ENCODE results near the gene C1orf185. TPM values are rescaled to one million over a fixed set of nuclear protein-coding genes. Genes with fewer than 3 reads are reported as not detected.
"Not testable (repeated sequence)": the region's sequence is repeated elsewhere in the genome, so short reads cannot be mapped to it uniquely, and the experiment has no call there.

C1orf185 gene
- total and polyA plus RNA-seq, 11 donors: not detected

DNA sequence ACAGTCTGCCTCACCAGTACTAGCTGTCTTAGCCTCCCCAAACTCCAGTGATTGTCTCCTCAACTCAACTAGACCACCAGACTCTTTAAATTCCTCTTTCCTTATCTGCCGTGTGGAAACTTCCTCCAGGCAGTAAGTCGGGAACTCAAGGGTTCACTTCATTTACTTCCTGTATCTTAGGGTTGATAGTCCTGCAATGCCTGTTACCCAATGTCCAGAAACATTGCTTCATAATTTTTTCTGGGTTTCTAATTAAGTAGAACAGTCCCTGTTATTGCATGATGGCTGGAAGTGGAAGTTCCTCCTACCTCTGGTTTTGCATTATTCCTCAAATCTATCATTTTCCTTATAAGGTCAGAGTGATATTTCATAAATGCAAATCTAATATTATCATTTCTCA is 73.2 kb downstream of the C1orf185 start:
- Histone ChIP-seq H3K4me1 (peaks cover 0 to 11% (median 0%) of the 10 kb centered on the region in 12 donors), H3K9me3 (no peaks in the 10 kb centered on the region), H3K27ac (peak overlapping the region in 1 of 12 donors; percentile 34), H3K36me3 (no peaks in the 10 kb centered on the region), H3K4me3 (no peak overlapping the region), H3K27me3 (peaks cover 0 to 12% (median 0%) of the 10 kb centered on the region in 9 donors)
- intact Hi-C loops (cut with DNase I): no loop called here
- ATAC-seq (peak in 2 of 4 donors; percentile 28 to 63), DNase-seq (no peak)
- no peak for TF ChIP-seq POLR2A (IDR thresholded peaks at IDR 0.05)
- TF ChIP-seq, protein P1, sequence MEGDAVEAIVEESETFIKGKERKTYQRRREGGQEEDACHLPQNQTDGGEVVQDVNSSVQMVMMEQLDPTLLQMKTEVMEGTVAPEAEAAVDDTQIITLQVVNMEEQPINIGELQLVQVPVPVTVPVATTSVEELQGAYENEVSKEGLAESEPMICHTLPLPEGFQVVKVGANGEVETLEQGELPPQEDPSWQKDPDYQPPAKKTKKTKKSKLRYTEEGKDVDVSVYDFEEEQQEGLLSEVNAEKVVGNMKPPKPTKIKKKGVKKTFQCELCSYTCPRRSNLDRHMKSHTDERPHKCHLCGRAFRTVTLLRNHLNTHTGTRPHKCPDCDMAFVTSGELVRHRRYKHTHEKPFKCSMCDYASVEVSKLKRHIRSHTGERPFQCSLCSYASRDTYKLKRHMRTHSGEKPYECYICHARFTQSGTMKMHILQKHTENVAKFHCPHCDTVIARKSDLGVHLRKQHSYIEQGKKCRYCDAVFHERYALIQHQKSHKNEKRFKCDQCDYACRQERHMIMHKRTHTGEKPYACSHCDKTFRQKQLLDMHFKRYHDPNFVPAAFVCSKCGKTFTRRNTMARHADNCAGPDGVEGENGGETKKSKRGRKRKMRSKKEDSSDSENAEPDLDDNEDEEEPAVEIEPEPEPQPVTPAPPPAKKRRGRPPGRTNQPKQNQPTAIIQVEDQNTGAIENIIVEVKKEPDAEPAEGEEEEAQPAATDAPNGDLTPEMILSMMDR (IDR thresholded peaks at IDR 0.05): no peak
- WGBS, 4 donors: 12 to 20% (median 16%) methylated on average over 2 of the region's 2 CpGs

DNA sequence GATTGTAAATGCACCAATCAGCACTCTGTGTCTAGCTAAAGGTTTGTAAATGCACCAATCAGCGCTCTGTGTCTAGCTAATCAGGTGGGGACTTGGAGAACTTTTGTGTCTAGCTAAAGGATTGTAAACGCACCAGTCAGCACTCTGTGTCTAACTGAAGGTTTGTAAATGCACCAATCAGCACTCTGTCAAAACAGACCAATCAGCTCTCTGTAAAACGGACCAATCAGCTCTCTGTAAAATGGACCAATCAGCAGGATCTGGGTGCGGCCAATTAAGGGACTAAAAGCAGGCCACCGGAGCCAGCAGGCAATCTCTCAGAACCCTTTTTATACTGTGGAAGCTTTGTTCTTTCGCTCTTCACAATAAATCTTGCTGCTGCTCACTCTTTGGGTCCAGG is 76.0 kb downstream of the C1orf185 start:
- 86 to 93% (median 91%) methylated on average over 5 to 6 of the region's 6 CpGs for WGBS, 4 donors
- H3K27ac ChIP-seq; DNase-seq; H3K9me3 ChIP-seq; H3K4me3 ChIP-seq; intact Hi-C loops (cut with DNase I); ATAC-seq; H3K36me3 ChIP-seq: not testable (repeated sequence)
- Histone ChIP-seq H3K27me3 (peaks cover 0 to 12% (median 0%) of the 10 kb centered on the region in 9 donors), H3K4me1 (peaks cover 0 to 11% (median 0%) of the 10 kb centered on the region in 12 donors)

DNA sequence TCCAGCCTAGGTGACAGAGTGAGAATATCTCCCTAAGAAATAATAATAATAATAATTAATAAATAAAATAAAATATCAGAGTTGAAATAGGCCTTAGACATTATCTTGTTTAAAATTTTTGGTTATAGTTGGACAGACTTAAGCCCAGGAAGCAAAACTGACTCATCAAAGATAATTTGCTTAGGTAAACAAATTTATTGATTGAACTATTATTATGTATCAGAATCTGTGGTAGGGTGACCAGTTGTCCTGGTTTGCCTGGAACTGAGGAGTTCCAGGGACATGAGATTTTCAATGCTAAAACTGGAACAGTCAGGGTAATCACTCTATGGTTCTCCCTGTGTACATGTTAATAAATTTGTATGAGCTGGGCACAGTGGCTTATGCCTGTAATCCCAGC is 86.2 kb downstream of the C1orf185 start:
- Histone ChIP-seq H3K9me3 (no peaks in the 10 kb centered on the region), H3K27me3 (peaks cover 0 to 6% (median 0%) of the 10 kb centered on the region in 9 donors), H3K27ac (no peak overlapping the region), H3K36me3 (no peaks in the 10 kb centered on the region), H3K4me3 (no peak overlapping the region), H3K4me1 (no peaks in the 10 kb centered on the region)
- ATAC-seq (no peak), DNase-seq (no peak)
- intact Hi-C loops (cut with DNase I): loop anchor here in 8 of 10 donors (2.0 to 10.0 kb wide), 7 partner anchors 253 to 821 kb away; no protein-coding TSS in a partner anchor
- TF ChIP-seq, protein P1 (IDR thresholded peaks at IDR 0.05): no peak
- no peak for TF ChIP-seq POLR2A (IDR thresholded peaks at IDR 0.05)

DNA sequence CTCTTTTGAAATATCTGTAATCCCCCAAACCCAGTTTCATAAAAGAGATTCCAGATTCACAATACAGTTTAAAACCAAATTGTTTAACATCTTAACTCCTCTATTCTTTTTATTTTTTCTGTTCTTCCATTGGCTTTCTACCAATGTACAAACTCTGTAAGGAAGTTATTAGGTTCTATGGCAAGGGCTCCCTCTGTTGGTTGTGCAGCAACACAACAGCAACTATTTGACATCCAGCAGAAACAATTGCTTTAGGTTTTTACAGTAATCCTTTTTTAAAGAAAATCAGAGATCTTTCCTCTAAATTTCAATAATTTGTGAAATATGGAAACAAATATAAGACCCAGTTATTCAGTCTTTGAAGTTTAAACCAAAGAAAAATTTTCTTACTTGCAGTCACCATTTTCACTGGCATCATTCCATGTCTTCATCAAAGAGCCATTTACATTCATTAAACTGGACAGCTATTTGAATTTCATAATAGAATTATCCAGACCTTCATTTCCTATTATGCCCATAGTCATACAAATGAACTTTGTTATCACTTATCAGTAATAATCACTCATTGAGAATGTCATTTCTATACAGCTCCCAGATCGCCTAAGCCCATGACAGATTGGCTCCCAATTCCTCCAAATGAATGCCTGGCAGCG is 87.5 kb downstream of the C1orf185 start:
- H3K27me3 ChIP-seq: no peaks in the 10 kb centered on the region
- DNase-seq: peak in 2 of 5 donors; percentile 24 to 29
- no peak for TF ChIP-seq POLR2A (IDR thresholded peaks at IDR 0.05)
- TF ChIP-seq, protein P1 (IDR thresholded peaks at IDR 0.05): peak; percentile 73 to 94 (median 86)
- no peaks in the 10 kb centered on the region for H3K4me1 ChIP-seq
- H3K4me3 ChIP-seq: no peak overlapping the region
- no peaks in the 10 kb centered on the region for H3K9me3 ChIP-seq
- intact Hi-C loops (cut with DNase I): loop anchor here (2.0 to 10.0 kb wide), 10 partner anchors 105 to 822 kb away; no protein-coding TSS in a partner anchor
- ATAC-seq: peak in 1 of 4 donors; percentile 57
- no peaks in the 10 kb centered on the region for H3K36me3 ChIP-seq
- no peak overlapping the region for H3K27ac ChIP-seq
- 53 to 77% (median 75%) methylated on average over 2 of the region's 2 CpGs for WGBS, 4 donors

Measured in heart left ventricle (tissue), 16 donors.